Gastrocnemius medialis (tissue), 4 donors: Measurements from ENCODE around the gene IRS2.

Experiments used
- POLR2A ChIP-seq, 2 donors: fragments of 450-650 bp; IDR thresholded peaks; one replicate each; pipeline ENCODE4 v1.6.1; 2017; ENCODE audit warnings: antibody characterized with exemption in 2 of 2, mild to moderate bottlenecking in 2 of 2, moderate library complexity in 2 of 2
- TF ChIP-seq, protein P1 (sequence below), 5 experiments: fragments of 450-650 bp in 3 of 5; fragments of 200-600 bp in 2 of 5; sonication (generic) in 2 of 5; IDR thresholded peaks in 4 of 5; conservative IDR thresholded peaks in 1 of 5; 1 replicate in 4 of 5; 2 replicates in 1 of 5; pipeline ENCODE4 v1.5.1; 2016 to 2019; ENCODE audit warnings: antibody characterized with exemption in 5 of 5, mild to moderate bottlenecking in 3 of 5, moderate library complexity in 3 of 5

DNA sequence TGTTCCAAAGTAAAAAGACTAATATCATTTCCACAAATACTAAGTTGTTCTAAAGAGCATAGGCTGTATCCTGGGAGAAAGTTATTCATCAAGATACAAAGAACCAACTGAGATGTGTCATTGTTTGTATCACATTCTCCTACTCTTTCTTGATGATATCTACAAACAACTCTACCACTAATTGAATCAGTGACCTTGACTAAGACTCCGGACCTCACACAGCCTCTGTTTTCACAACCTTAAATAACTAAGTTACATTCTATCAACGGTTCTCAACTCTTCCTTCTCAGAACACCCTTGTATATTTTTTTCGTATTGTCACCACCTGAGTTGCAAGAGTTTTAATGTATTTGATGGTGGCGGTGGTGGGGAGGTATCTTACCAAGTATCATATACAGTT is 12.6 kb downstream of the IRS2 start:
- no peak for TF ChIP-seq POLR2A (IDR thresholded peaks at IDR 0.05)
- TF ChIP-seq, protein P1, sequence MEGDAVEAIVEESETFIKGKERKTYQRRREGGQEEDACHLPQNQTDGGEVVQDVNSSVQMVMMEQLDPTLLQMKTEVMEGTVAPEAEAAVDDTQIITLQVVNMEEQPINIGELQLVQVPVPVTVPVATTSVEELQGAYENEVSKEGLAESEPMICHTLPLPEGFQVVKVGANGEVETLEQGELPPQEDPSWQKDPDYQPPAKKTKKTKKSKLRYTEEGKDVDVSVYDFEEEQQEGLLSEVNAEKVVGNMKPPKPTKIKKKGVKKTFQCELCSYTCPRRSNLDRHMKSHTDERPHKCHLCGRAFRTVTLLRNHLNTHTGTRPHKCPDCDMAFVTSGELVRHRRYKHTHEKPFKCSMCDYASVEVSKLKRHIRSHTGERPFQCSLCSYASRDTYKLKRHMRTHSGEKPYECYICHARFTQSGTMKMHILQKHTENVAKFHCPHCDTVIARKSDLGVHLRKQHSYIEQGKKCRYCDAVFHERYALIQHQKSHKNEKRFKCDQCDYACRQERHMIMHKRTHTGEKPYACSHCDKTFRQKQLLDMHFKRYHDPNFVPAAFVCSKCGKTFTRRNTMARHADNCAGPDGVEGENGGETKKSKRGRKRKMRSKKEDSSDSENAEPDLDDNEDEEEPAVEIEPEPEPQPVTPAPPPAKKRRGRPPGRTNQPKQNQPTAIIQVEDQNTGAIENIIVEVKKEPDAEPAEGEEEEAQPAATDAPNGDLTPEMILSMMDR (IDR thresholded peaks at IDR 0.05 in 4 of 5, conservative IDR thresholded peaks at IDR 0.05 in 1 of 5): no peak
